DOHH2 (cell line): ENCODE results near the gene ARHGAP4.

Experiments used
- H3F3A ChIP-seq: fragments of 200-600 bp; sonication (generic), shearing (Covaris generic); 2 replicates; pipeline ENCODE4 v1.6.0; 2016; ENCODE audit warnings: antibody characterized with exemption, mild to moderate bottlenecking; ENCODE audit not compliant: control insufficient read depth, insufficient read depth
- H3K27ac ChIP-seq: fragments of 200-600 bp; sonication (generic); 2 replicates; pipeline ENCODE4 v1.5.1; 2014; ENCODE audit warnings: low read depth, mild to moderate bottlenecking, low read length, moderate library complexity
- H3K27me3 ChIP-seq: fragments of 200-600 bp; sonication (generic); 2 replicates; pipeline ENCODE4 v1.6.1; 2014; ENCODE audit warnings: mild to moderate bottlenecking, low read length, mixed read lengths; ENCODE audit not compliant: control insufficient read depth
- H3K36me3 ChIP-seq: fragments of 200-600 bp; sonication (generic); 2 replicates; pipeline ENCODE4 v1.6.1; 2014; ENCODE audit warnings: mild to moderate bottlenecking, low read length, moderate library complexity, mixed read lengths; ENCODE audit not compliant: control insufficient read depth
- H3K4me1 ChIP-seq: fragments of 200-600 bp; sonication (generic); 2 replicates; pipeline ENCODE4 v1.6.1; 2014; ENCODE audit warnings: mild to moderate bottlenecking, low read length, mixed read lengths; ENCODE audit not compliant: control insufficient read depth
- H3K4me2 ChIP-seq: fragments of 200-600 bp; sonication (generic); 2 replicates; pipeline ENCODE4 v1.6.0; 2014; ENCODE audit warnings: mild to moderate bottlenecking, low read length, moderate library complexity
- H3K4me3 ChIP-seq: fragments of 200-600 bp; sonication (generic); 2 replicates; pipeline ENCODE4 v1.5.1; 2014; ENCODE audit warnings: mild to moderate bottlenecking, low read length, mixed read lengths
- H3K79me2 ChIP-seq: fragments of 200-600 bp; sonication (generic); 2 replicates; pipeline ENCODE4 v1.6.1; 2014; ENCODE audit warnings: mild to moderate bottlenecking, low read length, mixed read lengths; ENCODE audit not compliant: control insufficient read depth
- H3K9me2 ChIP-seq: fragments of 200-600 bp; sonication (generic); replicated peaks from 2 replicates; pipeline ENCODE4 v1.6.1; 2014; ENCODE audit warnings: mild to moderate bottlenecking, low read length, mixed read lengths; ENCODE audit not compliant: control insufficient read depth
- H3K9me3 ChIP-seq: fragments of 200-600 bp; sonication (generic); 2 replicates; pipeline ENCODE4 v1.6.1; 2014; ENCODE audit warnings: antibody characterized with exemption, low read length, mixed read lengths; ENCODE audit not compliant: control insufficient read depth, insufficient read depth
- H4K20me1 ChIP-seq: fragments of 200-600 bp; sonication (generic); 2 replicates; pipeline ENCODE4 v1.6.0; 2014; ENCODE audit warnings: low read depth, mild to moderate bottlenecking, antibody characterized with exemption, low read length, moderate library complexity; ENCODE audit not compliant: control insufficient read depth, insufficient read depth
- CTCF ChIP-seq: fragments of 200-600 bp; sonication (generic); IDR thresholded peaks from one replicate; pipeline ENCODE4 v1.5.1; 2014; ENCODE audit warnings: antibody characterized with exemption, mild to moderate bottlenecking, low read depth, low read length; ENCODE audit not compliant: poor library complexity, severe bottlenecking
- EZH2phosphoT487 ChIP-seq: fragments of 200-600 bp; sonication (generic); IDR thresholded peaks from 2 replicates; pipeline ENCODE4 v1.6.1; 2017; ENCODE audit warnings: borderline replicate concordance, mild to moderate bottlenecking, antibody characterized with exemption, low read length, moderate library complexity, mixed read lengths

ARHGAP4 gene

DNA sequence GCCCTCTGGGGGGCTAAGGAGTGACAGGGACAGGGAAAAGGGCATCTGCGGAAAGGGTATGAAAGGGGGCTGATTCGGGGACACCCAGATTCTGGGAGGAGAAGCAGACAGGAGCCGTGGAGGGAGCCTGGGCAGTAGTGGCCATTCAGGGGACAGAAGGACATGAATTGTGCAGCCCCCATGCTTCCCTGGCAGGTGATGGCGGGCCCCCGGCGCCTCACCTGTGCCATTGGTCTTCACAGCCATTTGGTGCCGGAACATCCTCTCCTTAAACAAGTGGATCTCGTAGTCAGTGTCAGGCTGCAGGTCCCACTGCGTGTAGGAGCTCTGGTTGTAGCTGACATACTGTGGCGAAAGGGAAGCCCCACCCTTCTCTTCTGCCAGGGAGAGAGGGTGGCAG lies 62.0 kb downstream of the ARHGAP4 start:
- Histone ChIP-seq H3K4me3 (no peak overlapping the region), H3K79me2 (no peaks in the 10 kb centered on the region), H3K4me2 (no peak overlapping the region), H3K4me1 (no peaks in the 10 kb centered on the region), H3F3A (no peaks in the 10 kb centered on the region), H3K27me3 (no peaks in the 10 kb centered on the region), H3K36me3 (no peaks in the 10 kb centered on the region), H3K9me3 (no peaks in the 10 kb centered on the region), H4K20me1 (no peaks in the 10 kb centered on the region), H3K27ac (no peak overlapping the region), H3K9me2 (no peaks in the 10 kb centered on the region)
- TF ChIP-seq CTCF, result no peak

- H3K9me3 ChIP-seq, result no peaks in the 10 kb centered on the region
- H3K9me2 ChIP-seq, result no peaks in the 10 kb centered on the region
- no peaks in the 10 kb centered on the region for H4K20me1 ChIP-seq
- TF ChIP-seq EZH2phosphoT487 (no peak), CTCF (no peak)
- no peaks in the 10 kb centered on the region for H3K79me2 ChIP-seq
- H3K36me3 ChIP-seq, result no peaks in the 10 kb centered on the region
- H3K27ac ChIP-seq, result no peak overlapping the region
- H3K4me3 ChIP-seq, result no peak overlapping the region
- no peaks in the 10 kb centered on the region for H3F3A ChIP-seq
- no peaks in the 10 kb centered on the region for H3K4me1 ChIP-seq
- no peaks in the 10 kb centered on the region for H3K27me3 ChIP-seq
- no peak overlapping the region for H3K4me2 ChIP-seq
Observed at GRCh38 chrX:153863251-153863991, 62.6 kb downstream of the ARHGAP4 start.

DNA sequence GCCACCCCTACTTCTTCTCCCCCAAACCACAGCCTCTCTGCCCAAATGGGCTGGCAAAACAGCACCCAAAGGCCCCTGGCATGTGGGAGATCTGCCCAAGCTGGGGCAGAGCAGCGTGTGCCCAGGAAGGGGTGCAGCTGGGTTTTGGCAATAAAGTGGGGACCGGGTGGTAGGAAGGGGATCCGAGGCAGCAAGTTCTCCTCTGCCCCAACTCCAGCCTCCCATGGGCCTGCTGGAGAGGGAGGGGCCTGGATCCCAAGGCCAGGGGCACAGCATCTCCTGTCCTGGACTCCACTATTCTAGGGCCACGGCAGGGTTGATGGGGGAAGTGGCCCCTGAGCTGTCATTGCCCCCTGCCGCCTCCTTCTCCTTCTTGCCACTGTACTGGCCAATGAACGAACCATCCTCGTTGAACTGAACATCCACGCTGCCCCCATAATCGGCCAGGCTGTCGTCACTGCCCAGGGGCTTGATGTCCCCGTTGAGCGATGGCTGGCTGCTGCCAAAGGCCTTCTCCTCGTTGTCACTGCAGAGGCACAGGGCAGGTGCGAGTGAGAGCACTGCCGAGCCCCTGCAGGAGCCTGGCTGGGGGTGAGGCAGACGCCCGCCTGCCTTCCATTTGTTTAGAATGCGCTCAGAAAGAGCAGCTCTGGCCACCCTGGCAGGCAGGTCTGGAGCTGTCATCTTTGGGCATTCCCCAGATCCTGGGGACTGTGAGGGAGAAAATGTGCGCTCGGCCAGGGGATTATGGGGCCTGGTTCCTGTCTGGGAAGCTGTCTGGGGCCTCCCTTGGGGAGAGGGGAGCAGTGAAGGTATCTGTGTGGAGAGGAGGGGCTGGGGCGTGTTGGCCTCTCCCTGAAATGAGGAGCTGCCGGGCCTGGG lies 63.5 kb downstream of the ARHGAP4 start:
- no peak overlapping the region for H3K4me2 ChIP-seq
- H3K27ac ChIP-seq, result no peak overlapping the region
- no peaks in the 10 kb centered on the region for H3K36me3 ChIP-seq

More for the DNA sequence above, 63.5 kb downstream of the ARHGAP4 start:
- Histone ChIP-seq H3K4me3 (no peak overlapping the region), H4K20me1 (no peaks in the 10 kb centered on the region), H3K79me2 (no peaks in the 10 kb centered on the region), H3F3A (no peaks in the 10 kb centered on the region), H3K27me3 (no peaks in the 10 kb centered on the region), H3K4me1 (no peaks in the 10 kb centered on the region), H3K9me2 (no peaks in the 10 kb centered on the region), H3K9me3 (no peaks in the 10 kb centered on the region)
- TF ChIP-seq CTCF, result no peak
- no peak for TF ChIP-seq EZH2phosphoT487
